Neural progenitor cell (in vitro differentiated cells): ENCODE measurements around the gene LMNB1.
"Not testable (repeated sequence)": the region's sequence is repeated elsewhere in the genome, so short reads cannot be mapped to it uniquely, and the experiment has no call there.

Source experiments
- EZH2 ChIP-seq: fragments of 200-600 bp; sonication (generic); IDR thresholded peaks from 2 replicates; pipeline ENCODE4 v1.6.1; 2017; ENCODE audit warnings: antibody characterized with exemption, mild to moderate bottlenecking, moderate library complexity
- TF ChIP-seq, protein P1 (sequence below): fragments of 200-600 bp; sonication (generic); IDR thresholded peaks from 2 replicates; pipeline ENCODE4 v1.5.1; 2017; ENCODE audit warnings: antibody characterized with exemption, mild to moderate bottlenecking

GRCh38 chr5:126843375-126843774 lies 66.4 kb downstream of the LMNB1 start:
- TF ChIP-seq, protein P1, sequence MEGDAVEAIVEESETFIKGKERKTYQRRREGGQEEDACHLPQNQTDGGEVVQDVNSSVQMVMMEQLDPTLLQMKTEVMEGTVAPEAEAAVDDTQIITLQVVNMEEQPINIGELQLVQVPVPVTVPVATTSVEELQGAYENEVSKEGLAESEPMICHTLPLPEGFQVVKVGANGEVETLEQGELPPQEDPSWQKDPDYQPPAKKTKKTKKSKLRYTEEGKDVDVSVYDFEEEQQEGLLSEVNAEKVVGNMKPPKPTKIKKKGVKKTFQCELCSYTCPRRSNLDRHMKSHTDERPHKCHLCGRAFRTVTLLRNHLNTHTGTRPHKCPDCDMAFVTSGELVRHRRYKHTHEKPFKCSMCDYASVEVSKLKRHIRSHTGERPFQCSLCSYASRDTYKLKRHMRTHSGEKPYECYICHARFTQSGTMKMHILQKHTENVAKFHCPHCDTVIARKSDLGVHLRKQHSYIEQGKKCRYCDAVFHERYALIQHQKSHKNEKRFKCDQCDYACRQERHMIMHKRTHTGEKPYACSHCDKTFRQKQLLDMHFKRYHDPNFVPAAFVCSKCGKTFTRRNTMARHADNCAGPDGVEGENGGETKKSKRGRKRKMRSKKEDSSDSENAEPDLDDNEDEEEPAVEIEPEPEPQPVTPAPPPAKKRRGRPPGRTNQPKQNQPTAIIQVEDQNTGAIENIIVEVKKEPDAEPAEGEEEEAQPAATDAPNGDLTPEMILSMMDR = not testable (repeated sequence)
- not testable (repeated sequence) for TF ChIP-seq EZH2
